HepG2 (cell line): ENCODE data around the gene SEMA3C. TPM values are rescaled to one million over a fixed set of nuclear protein-coding genes. Genes with fewer than 3 reads are reported as not detected.

Experiments used
- ATAC-seq: fragments of 200-7000 bp; cut with Tn5 transposase; 3 replicates; pipeline ENCODE4 v1.9.1; 2020; ENCODE audit warnings: mild to moderate bottlenecking, moderate library complexity
- BruUV-seq: library from RNA; stranded (reverse); fragments of 400-500 nt; replicated peaks from 2 replicates; lab custom pipeline; 2021; lab: Mats Ljungman, UMichigan
- CTCF ChIA-PET: fragments of 300-600 bp; formaldehyde crosslinking; extraction: SDS; loops from one replicate; lab custom pipeline; 2021; ENCODE audit warnings: low total read pairs, inconsistent platforms, low intra/inter-chr PET ratio; lab: Yijun Ruan, JAX
- POLR2A ChIA-PET: fragments of 350-600 bp; sonication (Branson Sonifier 250); formaldehyde crosslinking; loops from one replicate; lab custom pipeline; 2020; ENCODE audit warnings: antibody characterized with exemption, inconsistent platforms; lab: Yijun Ruan, JAX
- DNase-seq: peaks from one replicate; pipeline ENCODE4 v3.0.0-alpha.2; 2015; ENCODE audit warnings: low spot score
- FAIRE-seq: peaks from 3 replicates; lab custom pipeline; 2011; peaks lifted over from hg19 to GRCh38; lab: Jason Lieb, UNC
- H2AFZ ChIP-seq: one replicate; pipeline ENCODE4 v1.6.1; 2011; ENCODE audit warnings: low read length, inconsistent platforms
- H3K27ac ChIP-seq: fragments of 300-600 bp; 3 replicates; pipeline ENCODE4 v1.8.0; 2011; ENCODE audit warnings: mixed run types, mild to moderate bottlenecking, mixed read lengths, low read length, inconsistent platforms; ENCODE audit not compliant: insufficient read depth; ENCODE audit errors: extremely low read length
- H3K27me3 ChIP-seq, 2 experiments: fragments of 200-600 bp in 1 of 2; 2 replicates in 1 of 2; 3 replicates in 1 of 2; pipeline versions ENCODE4 v1.6.0 to v1.8.0; 2011; ENCODE audit warnings: low read length in 2 of 2, mild to moderate bottlenecking in 2 of 2, moderate library complexity in 2 of 2, inconsistent platforms in 1 of 2; ENCODE audit not compliant: insufficient read depth in 2 of 2, control insufficient read depth in 1 of 2
- H3K36me3 ChIP-seq, 2 experiments: fragments of 200-600 bp in 1 of 2; replicated peaks in 1 of 2; 2 replicates in 1 of 2; 3 replicates in 1 of 2; pipeline versions ENCODE4 v1.5.1 to v1.8.0; 2011; ENCODE audit warnings: low read length in 2 of 2, inconsistent platforms in 1 of 2; ENCODE audit not compliant: insufficient read depth in 2 of 2, control insufficient read depth in 1 of 2
- H3K4me1 ChIP-seq: 2 replicates; pipeline ENCODE4 v1.5.1; 2012; ENCODE audit warnings: low read length, inconsistent platforms; ENCODE audit not compliant: insufficient read depth
- H3K4me2 ChIP-seq: 2 replicates; pipeline ENCODE4 v1.6.0; 2011; ENCODE audit warnings: low read depth, low read length, inconsistent platforms
- H3K4me3 ChIP-seq, 3 experiments: fragments of 200-600 bp in 1 of 3; sonication (generic), shearing (Covaris generic) in 1 of 3; replicated peaks in 1 of 3; 2 replicates each; pipeline ENCODE4 v1.5.1; 2011 to 2016; ENCODE audit warnings: low read length in 3 of 3, inconsistent platforms in 2 of 3, low read depth in 2 of 3, mild to moderate bottlenecking in 2 of 3, control low read depth in 1 of 3, mixed read lengths in 1 of 3; ENCODE audit not compliant: insufficient read depth in 1 of 3
- H3K79me2 ChIP-seq: one replicate; pipeline ENCODE4 v1.6.1; 2011; ENCODE audit warnings: low read length, inconsistent platforms; ENCODE audit not compliant: insufficient read depth
- H3K9ac ChIP-seq: 2 replicates; pipeline ENCODE4 v1.6.0; 2011; ENCODE audit warnings: mild to moderate bottlenecking, low read depth, low read length, inconsistent platforms; ENCODE audit not compliant: insufficient read depth
- H3K9me3 ChIP-seq: 2 replicates; pipeline ENCODE4 v1.5.1; 2012; ENCODE audit warnings: mild to moderate bottlenecking, low read length
- H4K20me1 ChIP-seq: 2 replicates; pipeline ENCODE4 v1.6.0; 2011; ENCODE audit warnings: inconsistent platforms, mild to moderate bottlenecking, low read length, moderate library complexity; ENCODE audit not compliant: insufficient read depth
- EEA1 ChIP-seq: sonication (generic); formaldehyde crosslinking; IDR thresholded peaks from 2 replicates; pipeline ENCODE4 v1.5.1; 2020; ENCODE audit warnings: mild to moderate bottlenecking, missing genetic modification reagents, borderline replicate concordance
- SYNCRIP ChIP-seq: fragments of 200-400 bp; formaldehyde crosslinking; IDR thresholded peaks from 2 replicates; pipeline ENCODE4 v1.6.1; 2018; ENCODE audit warnings: mild to moderate bottlenecking, low read depth, low read length; ENCODE audit not compliant: insufficient read depth
- ZNF451 ChIP-seq: sonication (generic); formaldehyde crosslinking; IDR thresholded peaks from 2 replicates; pipeline ENCODE4 v1.5.0; 2020; ENCODE audit warnings: mild to moderate bottlenecking, missing genetic modification reagents
- ZNF781 ChIP-seq: sonication (generic); formaldehyde crosslinking; IDR thresholded peaks from 2 replicates; pipeline ENCODE4 v1.5.1; 2020; ENCODE audit warnings: borderline replicate concordance, mild to moderate bottlenecking, missing genetic modification reagents; ENCODE audit errors: not compliant biosample characterization
- WGBS: methylation state at CpG from one replicate; pipeline ENCODE4 v1.1.6; 2017; ENCODE audit warnings: low lambda C conversion rate; 5-methylcytosine and 5-hydroxymethylcytosine counted together
- in situ Hi-C: cut with HindIII; loops from 2 replicates; pipeline ENCODE4 v1.10.0; 2017; ENCODE audit warnings: low pct_unique_long_range_greater_than_20kb; ENCODE audit not compliant: extremely low pct_ligation_motif_present
- intact Hi-C: fragments of 100-400 bp; cut with micrococcal nuclease; formaldehyde crosslinking; loops from one replicate; pipeline ENCODE4 v1.10.0; 2022; ENCODE audit not compliant: unreplicated experiment
- polyA plus RNA-seq, 8 experiments: library from polyadenylated mRNA; depleted of rRNA in 3 of 8; stranded (reverse) in 7 of 8; unstranded in 1 of 8; fragments of >200 nt; fragmentation: Illumina TruSeq in 4 of 8; extraction: Trizol in 4 of 8; gene quantifications; 2 replicates each; pipeline versions ENCODE4 v1.2.1 to v1.2.3, GENCODE V29; 2011 to 2016; ENCODE audit warnings: low read depth in 4 of 8, missing spikeins in 1 of 8, mixed read lengths in 1 of 8; ENCODE audit not compliant: insufficient read depth in 1 of 8
- total RNA-seq, 5 experiments: library from RNA; depleted of rRNA; stranded (reverse); fragments of >200 nt; fragmentation: Illumina TruSeq; extraction: Trizol; gene quantifications; 2 replicates each; pipeline ENCODE4 v1.2.3, GENCODE V29; 2016; ENCODE audit warnings: low read depth in 1 of 5
- TF ChIP-seq, protein P1 (sequence below): sonication (generic); formaldehyde crosslinking; IDR thresholded peaks from 2 replicates; pipeline ENCODE4 v1.9.0; 2021; ENCODE audit warnings: missing genetic modification reagents, borderline replicate concordance
- TF ChIP-seq, protein P2 (sequence below): sonication (generic); formaldehyde crosslinking; IDR thresholded peaks from 2 replicates; pipeline ENCODE4 v1.8.0; 2022; ENCODE audit warnings: mild to moderate bottlenecking, missing genetic modification reagents, moderate library complexity

SEMA3C gene
- total and polyA plus RNA-seq, 2 of the 13 experiments (the other 11 are each of a cell fraction or from before 2014, with no cell fraction given) = 0.05 to 0.13 TPM

DNA sequence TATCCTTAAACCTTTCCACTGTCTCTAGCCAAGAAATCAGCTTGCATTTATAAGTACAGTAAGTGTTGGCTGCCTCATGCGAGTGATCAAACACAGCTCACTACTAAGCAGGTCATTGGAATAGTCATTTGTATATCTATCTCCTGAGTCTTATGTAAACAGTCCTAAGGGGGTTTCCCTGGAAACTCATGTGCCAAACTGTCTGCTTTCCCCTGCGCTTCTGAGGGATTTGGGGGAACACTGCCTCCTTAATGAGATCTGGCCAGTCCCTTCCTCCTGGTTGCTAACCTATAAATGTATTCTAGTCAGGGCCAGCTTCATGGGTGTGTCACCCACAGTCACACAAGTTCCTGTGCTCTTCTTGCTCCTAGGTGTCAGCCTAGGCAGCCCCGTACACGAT lies 147.3 kb downstream of the SEMA3C start:
- no peak for ATAC-seq
- TF ChIP-seq SYNCRIP = no peak
- TF ChIP-seq ZNF781 (CRISPR knock-in tag) = no peak
- TF ChIP-seq ZNF451 (CRISPR knock-in tag) = no peak
- TF ChIP-seq, protein P1, sequence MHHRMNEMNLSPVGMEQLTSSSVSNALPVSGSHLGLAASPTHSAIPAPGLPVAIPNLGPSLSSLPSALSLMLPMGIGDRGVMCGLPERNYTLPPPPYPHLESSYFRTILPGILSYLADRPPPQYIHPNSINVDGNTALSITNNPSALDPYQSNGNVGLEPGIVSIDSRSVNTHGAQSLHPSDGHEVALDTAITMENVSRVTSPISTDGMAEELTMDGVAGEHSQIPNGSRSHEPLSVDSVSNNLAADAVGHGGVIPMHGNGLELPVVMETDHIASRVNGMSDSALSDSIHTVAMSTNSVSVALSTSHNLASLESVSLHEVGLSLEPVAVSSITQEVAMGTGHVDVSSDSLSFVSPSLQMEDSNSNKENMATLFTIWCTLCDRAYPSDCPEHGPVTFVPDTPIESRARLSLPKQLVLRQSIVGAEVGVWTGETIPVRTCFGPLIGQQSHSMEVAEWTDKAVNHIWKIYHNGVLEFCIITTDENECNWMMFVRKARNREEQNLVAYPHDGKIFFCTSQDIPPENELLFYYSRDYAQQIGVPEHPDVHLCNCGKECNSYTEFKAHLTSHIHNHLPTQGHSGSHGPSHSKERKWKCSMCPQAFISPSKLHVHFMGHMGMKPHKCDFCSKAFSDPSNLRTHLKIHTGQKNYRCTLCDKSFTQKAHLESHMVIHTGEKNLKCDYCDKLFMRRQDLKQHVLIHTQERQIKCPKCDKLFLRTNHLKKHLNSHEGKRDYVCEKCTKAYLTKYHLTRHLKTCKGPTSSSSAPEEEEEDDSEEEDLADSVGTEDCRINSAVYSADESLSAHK = no peak
- TF ChIP-seq EEA1 = no peak
- TF ChIP-seq, protein P2, sequence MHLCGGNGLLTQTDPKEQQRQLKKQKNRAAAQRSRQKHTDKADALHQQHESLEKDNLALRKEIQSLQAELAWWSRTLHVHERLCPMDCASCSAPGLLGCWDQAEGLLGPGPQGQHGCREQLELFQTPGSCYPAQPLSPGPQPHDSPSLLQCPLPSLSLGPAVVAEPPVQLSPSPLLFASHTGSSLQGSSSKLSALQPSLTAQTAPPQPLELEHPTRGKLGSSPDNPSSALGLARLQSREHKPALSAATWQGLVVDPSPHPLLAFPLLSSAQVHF = no peak
- 10% methylated on average over 4 of the region's 4 CpGs for WGBS
- no peaks in the 10 kb centered on the region for H3K27me3 ChIP-seq
- CTCF ChIA-PET = no interaction called here
- in situ Hi-C loops = no loop called here
- FAIRE-seq = no peak
- no peak for DNase-seq
- no peak overlapping the region for H3K27ac ChIP-seq
- no peak overlapping the region for H3K4me3 ChIP-seq
- no peaks in the 10 kb centered on the region for H3K79me2 ChIP-seq
- intact Hi-C loops = no loop called here
- POLR2A ChIA-PET = no interaction called here
- no peaks in the 10 kb centered on the region for H4K20me1 ChIP-seq
- no peaks in the 10 kb centered on the region for H3K9me3 ChIP-seq
- H3K36me3 ChIP-seq = no peaks in the 10 kb centered on the region
- no peak overlapping the region for H2AFZ ChIP-seq
- no TSS peak for BruUV-seq
- no peak overlapping the region for H3K4me2 ChIP-seq
- no peaks in the 10 kb centered on the region for H3K4me1 ChIP-seq
- H3K9ac ChIP-seq = no peak overlapping the region
